MM.1S (cell line): Measurements from ENCODE around the gene LRRK1.

Experiments
- EZH2 ChIP-seq: fragments of 300-600 bp; sonication (generic); optimal IDR thresholded peaks from 2 replicates; pipeline ENCODE3; 2017; ENCODE audit warnings: low read depth, mild to moderate bottlenecking, antibody characterized with exemption, low read length, mixed read lengths
- TF ChIP-seq, protein P1 (sequence below): fragments of 300-600 bp; sonication (generic); IDR thresholded peaks from 2 replicates; pipeline ENCODE4 v1.5.1; 2016; ENCODE audit warnings: antibody characterized with exemption, low read length, mixed read lengths

GRCh38 chr15:101027273-101027901 lies 108.2 kb downstream of the LRRK1 start:
- TF ChIP-seq, protein P1, sequence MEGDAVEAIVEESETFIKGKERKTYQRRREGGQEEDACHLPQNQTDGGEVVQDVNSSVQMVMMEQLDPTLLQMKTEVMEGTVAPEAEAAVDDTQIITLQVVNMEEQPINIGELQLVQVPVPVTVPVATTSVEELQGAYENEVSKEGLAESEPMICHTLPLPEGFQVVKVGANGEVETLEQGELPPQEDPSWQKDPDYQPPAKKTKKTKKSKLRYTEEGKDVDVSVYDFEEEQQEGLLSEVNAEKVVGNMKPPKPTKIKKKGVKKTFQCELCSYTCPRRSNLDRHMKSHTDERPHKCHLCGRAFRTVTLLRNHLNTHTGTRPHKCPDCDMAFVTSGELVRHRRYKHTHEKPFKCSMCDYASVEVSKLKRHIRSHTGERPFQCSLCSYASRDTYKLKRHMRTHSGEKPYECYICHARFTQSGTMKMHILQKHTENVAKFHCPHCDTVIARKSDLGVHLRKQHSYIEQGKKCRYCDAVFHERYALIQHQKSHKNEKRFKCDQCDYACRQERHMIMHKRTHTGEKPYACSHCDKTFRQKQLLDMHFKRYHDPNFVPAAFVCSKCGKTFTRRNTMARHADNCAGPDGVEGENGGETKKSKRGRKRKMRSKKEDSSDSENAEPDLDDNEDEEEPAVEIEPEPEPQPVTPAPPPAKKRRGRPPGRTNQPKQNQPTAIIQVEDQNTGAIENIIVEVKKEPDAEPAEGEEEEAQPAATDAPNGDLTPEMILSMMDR: no peak
- no peak for TF ChIP-seq EZH2
